Breast epithelium (tissue), 4 donors: ENCODE measurements around the gene RCE1. TPM values are rescaled to one million over a fixed set of nuclear protein-coding genes. Genes with fewer than 3 reads are reported as not detected.

Source experiments
- DNase-seq, 2 donors: peaks; one replicate each; pipeline ENCODE4 v3.0.0-alpha.2; 2019; ENCODE audit warnings: low spot score in 2 of 2
- H3K27ac ChIP-seq, 2 donors: fragments of 200-600 bp; sonication (generic) in 1 of 2; one replicate each; pipeline ENCODE4 v1.5.1; 2016 to 2019; ENCODE audit warnings: mild to moderate bottlenecking in 1 of 2
- H3K27me3 ChIP-seq, 2 donors: fragments of 200-600 bp; sonication (generic) in 1 of 2; one replicate each; pipeline versions ENCODE4 v1.5.1 to v1.6.0; 2017 to 2019; ENCODE audit warnings: control low read depth in 1 of 2, mild to moderate bottlenecking in 1 of 2
- H3K36me3 ChIP-seq: fragments of 200-600 bp; one replicate; pipeline ENCODE4 v1.5.1; 2019
- H3K4me1 ChIP-seq, 2 donors: fragments of 200-600 bp; sonication (generic); one replicate each; pipeline ENCODE4 v1.5.1; 2016 to 2019; ENCODE audit warnings: control low read depth in 1 of 2
- H3K4me3 ChIP-seq, 3 donors: fragments of 200-600 bp; sonication (generic); 1 replicate in 2 of 3; 2 replicates in 1 of 3; pipeline ENCODE4 v1.5.1; 2016 to 2019; ENCODE audit warnings: mild to moderate bottlenecking in 3 of 3, moderate library complexity in 2 of 3
- H3K9me3 ChIP-seq, 2 donors: fragments of 200-600 bp; sonication (generic) in 1 of 2; one replicate each; pipeline ENCODE4 v1.5.1; 2016 to 2019; ENCODE audit warnings: control low read depth in 1 of 2
- CTCF ChIP-seq, 3 donors: fragments of 450-650 bp; IDR thresholded peaks; one replicate each; pipeline ENCODE4 v1.5.1; 2016 to 2017; ENCODE audit warnings: antibody characterized with exemption in 3 of 3, mild to moderate bottlenecking in 3 of 3, moderate library complexity in 3 of 3
- POLR2A ChIP-seq: fragments of 450-650 bp; IDR thresholded peaks from one replicate; pipeline ENCODE4 v1.6.1; 2016; ENCODE audit warnings: antibody characterized with exemption, mild to moderate bottlenecking, moderate library complexity
- POLR2AphosphoS5 ChIP-seq, 3 donors: sonication (generic); formaldehyde crosslinking; IDR thresholded peaks; one replicate each; pipeline ENCODE4 v1.6.1; 2017; ENCODE audit warnings: antibody characterized with exemption in 3 of 3
- intact Hi-C: fragments of 100-400 bp; cut with DNase I; formaldehyde crosslinking; loops from one replicate; pipeline ENCODE4 v1.15.1; 2023; ENCODE audit warnings: low total_unique reads
- total RNA-seq, 3 donors: library from RNA; depleted of rRNA; stranded (reverse); fragments of >200 nt; gene quantifications; one replicate each; pipeline ENCODE4 v1.1.0, GENCODE V29; 2016

The RCE1 gene
- total RNA-seq, 3 donors from 2014 or later, result 10.7 to 23.9 (median 21.5) TPM

GRCh38 chr11:66851698-66852465 is 8.6 kb downstream of the RCE1 start:
- DNase-seq, result no peak
- Histone ChIP-seq H3K4me1 (peaks cover 0 to 11% of the 10 kb centered on the region in 2 donors), H3K9me3 (no peaks in the 10 kb centered on the region), H3K27me3 (no peaks in the 10 kb centered on the region), H3K36me3 (peaks cover 4% of the 10 kb centered on the region), H3K4me3 (no peak overlapping the region), H3K27ac (no peak overlapping the region)
- TF ChIP-seq POLR2AphosphoS5 (IDR thresholded peaks at IDR 0.05) (no peak), CTCF (IDR thresholded peaks at IDR 0.05) (no peak), POLR2A (no peak)
- intact Hi-C loops, result no loop called here

GRCh38 chr11:66852466-66853241 is 9.4 kb downstream of the RCE1 start:
- Histone ChIP-seq H3K4me3 (no peak overlapping the region), H3K27ac (no peak overlapping the region), H3K27me3 (no peaks in the 10 kb centered on the region), H3K4me1 (peaks cover 0 to 11% of the 10 kb centered on the region in 2 donors), H3K36me3 (peaks cover 4% of the 10 kb centered on the region), H3K9me3 (no peaks in the 10 kb centered on the region)
- DNase-seq, result no peak
- no peak for TF ChIP-seq POLR2A
- TF ChIP-seq CTCF (IDR thresholded peaks at IDR 0.05), result no peak
- TF ChIP-seq POLR2AphosphoS5 (IDR thresholded peaks at IDR 0.05), result no peak
- intact Hi-C loops, result no loop called here

GRCh38 chr11:66853242-66854229 is 10.3 kb downstream of the RCE1 start:
- intact Hi-C loops, result no loop called here
- Histone ChIP-seq H3K4me3 (no peak overlapping the region), H3K9me3 (no peaks in the 10 kb centered on the region), H3K27me3 (no peaks in the 10 kb centered on the region), H3K27ac (no peak overlapping the region), H3K4me1 (peaks cover 0 to 11% of the 10 kb centered on the region in 2 donors), H3K36me3 (peaks cover 2% of the 10 kb centered on the region)
- TF ChIP-seq CTCF (IDR thresholded peaks at IDR 0.05) (no peak), POLR2AphosphoS5 (IDR thresholded peaks at IDR 0.05) (no peak), POLR2A (no peak)
- no peak for DNase-seq

- Histone ChIP-seq H3K27me3 (no peaks in the 10 kb centered on the region), H3K27ac (no peak overlapping the region), H3K9me3 (no peaks in the 10 kb centered on the region), H3K4me3 (no peak overlapping the region), H3K36me3 (no peaks in the 10 kb centered on the region), H3K4me1 (peaks cover 0 to 11% of the 10 kb centered on the region in 2 donors)
- intact Hi-C loops, result no loop called here
- no peak for TF ChIP-seq POLR2A
- no peak for TF ChIP-seq POLR2AphosphoS5 (IDR thresholded peaks at IDR 0.05)
- TF ChIP-seq CTCF (IDR thresholded peaks at IDR 0.05), result no peak
- no peak for DNase-seq
Measured at GRCh38 chr11:66854231-66854661, 11.0 kb downstream of the RCE1 start.
